Hepatocyte (in vitro differentiated cells): ENCODE results near the gene POLG.

ENCODE experiments used
- CTCF ChIP-seq: fragments of 200-600 bp; sonication (generic); IDR thresholded peaks from 2 replicates; pipeline ENCODE4 v1.5.1; 2016; ENCODE audit warnings: antibody characterized with exemption, mild to moderate bottlenecking; ENCODE audit not compliant: poor library complexity
- EZH2 ChIP-seq: fragments of 200-600 bp; sonication (generic); IDR thresholded peaks from 2 replicates; pipeline ENCODE4 v1.6.1; 2016; ENCODE audit warnings: antibody characterized with exemption, mild to moderate bottlenecking, borderline replicate concordance
- EZH2phosphoT487 ChIP-seq: fragments of 200-600 bp; sonication (generic); IDR thresholded peaks from one replicate; pipeline ENCODE4 v1.6.1; 2018; ENCODE audit warnings: antibody characterized with exemption, mild to moderate bottlenecking, low read depth, moderate library complexity; ENCODE audit not compliant: unreplicated experiment, severe bottlenecking

- no peak for TF ChIP-seq CTCF
- TF ChIP-seq EZH2: no peak
- TF ChIP-seq EZH2phosphoT487: no peak
These were observed 45.2 kb upstream of the POLG start for GRCh38 chr15:89379818-89380217.
